ENCODE data around the gene ANKH.

ANKH gene

GRCh38 chr5:14726066-14726838, 145.3 kb downstream of the ANKH start:
- Mint-ChIP-seq H3K4me3 (no peak overlapping the region), H3K9me3 (no peaks in the 10 kb centered on the region), H3K4me1 (peaks cover 19% of the 10 kb centered on the region), H3K27ac (no peak overlapping the region), H3K27me3 (no peaks in the 10 kb centered on the region)
- DNase-seq (no peak), ATAC-seq (no peak)

GRCh38 chr5:14724633-14725032, 146.9 kb downstream of the ANKH start:
- Mint-ChIP-seq H3K4me3 (no peak overlapping the region), H3K27me3 (no peaks in the 10 kb centered on the region), H3K27ac (no peak overlapping the region), H3K9me3 (no peaks in the 10 kb centered on the region), H3K4me1 (peaks cover 30% of the 10 kb centered on the region)
- DNase-seq (no peak), ATAC-seq (no peak)

GRCh38 chr5:14723701-14724132, 147.9 kb downstream of the ANKH start:
- Mint-ChIP-seq H3K4me1 (peaks cover 33% of the 10 kb centered on the region), H3K9me3 (no peaks in the 10 kb centered on the region), H3K4me3 (no peak overlapping the region), H3K27ac (peak overlapping the region in 1 of 2 donors; percentile 71), H3K27me3 (no peaks in the 10 kb centered on the region)
- no peak for DNase-seq
- ATAC-seq = peak; percentile 67

DNA sequence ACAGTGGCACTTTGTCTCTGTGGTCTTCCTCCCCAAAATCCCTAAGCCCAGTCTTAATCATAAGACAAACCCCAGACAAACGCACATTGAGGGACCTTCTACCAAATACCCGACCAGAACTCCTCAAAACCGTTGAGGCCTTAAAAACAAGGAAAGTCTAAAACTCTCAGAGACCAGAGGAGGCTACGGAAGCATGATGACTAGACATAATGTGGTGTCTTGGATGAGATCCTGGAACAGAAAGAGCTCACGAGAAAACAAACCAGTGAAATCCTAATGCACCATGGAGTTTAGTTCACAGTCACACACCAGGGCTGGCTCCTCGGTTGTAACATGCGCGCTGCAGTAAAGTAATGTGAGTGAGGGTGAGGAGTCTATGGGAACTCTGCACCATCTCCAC, 148.7 kb downstream of the ANKH start:
- no peaks in the 10 kb centered on the region for H3K27me3 Mint-ChIP-seq
- DNase-seq = no peak
- H3K4me1 Mint-ChIP-seq = peaks cover 40% of the 10 kb centered on the region
- ATAC-seq = no peak
- H3K27ac Mint-ChIP-seq = no peak overlapping the region
- H3K9me3 Mint-ChIP-seq = no peaks in the 10 kb centered on the region
- no peak overlapping the region for H3K4me3 Mint-ChIP-seq

DNA sequence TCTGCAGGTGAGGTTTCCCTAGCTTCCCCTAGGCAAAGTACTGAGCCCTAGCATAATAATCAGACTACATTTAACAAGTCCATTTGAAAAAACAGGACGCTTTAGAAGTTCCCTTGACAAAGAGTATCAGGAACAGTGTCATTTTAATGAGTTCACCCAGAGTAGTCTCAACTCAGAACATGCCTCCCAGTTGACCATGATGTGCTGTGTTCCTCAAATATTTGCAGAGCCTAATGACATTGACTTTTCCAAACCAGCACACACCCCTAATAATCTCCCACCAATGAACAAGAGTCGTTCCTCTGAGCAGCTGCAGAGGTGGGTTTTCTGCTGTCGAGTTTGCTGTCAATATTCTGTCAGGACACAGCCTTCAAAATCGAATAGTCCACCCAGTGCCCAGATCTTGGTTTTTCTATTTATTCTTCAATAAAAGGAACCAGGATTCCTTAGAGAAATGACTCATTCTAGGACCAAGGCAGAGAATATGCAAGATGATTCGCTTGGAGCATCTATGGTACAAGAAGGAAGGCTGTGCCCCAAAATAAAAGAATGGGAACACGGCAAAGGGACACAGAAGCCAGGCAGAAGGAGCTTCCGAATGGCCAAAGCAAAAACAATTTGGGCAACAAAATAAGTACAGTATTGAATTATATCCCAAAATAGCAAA, 149.5 kb downstream of the ANKH start:
- Mint-ChIP-seq H3K4me1 (peaks cover 41% of the 10 kb centered on the region), H3K4me3 (no peak overlapping the region), H3K9me3 (no peaks in the 10 kb centered on the region), H3K27ac (no peak overlapping the region), H3K27me3 (no peaks in the 10 kb centered on the region)
- DNase-seq (no peak), ATAC-seq (no peak)

GRCh38 chr5:14720236-14720923, 151.2 kb downstream of the ANKH start:
- H3K27me3 Mint-ChIP-seq = no peaks in the 10 kb centered on the region
- H3K4me3 Mint-ChIP-seq = no peak overlapping the region
- H3K27ac Mint-ChIP-seq = peak overlapping the region in 1 of 2 donors; percentile 78
- ATAC-seq (no peak), DNase-seq (no peak)
- no peaks in the 10 kb centered on the region for H3K9me3 Mint-ChIP-seq
- peaks cover 30% of the 10 kb centered on the region for H3K4me1 Mint-ChIP-seq

DNA sequence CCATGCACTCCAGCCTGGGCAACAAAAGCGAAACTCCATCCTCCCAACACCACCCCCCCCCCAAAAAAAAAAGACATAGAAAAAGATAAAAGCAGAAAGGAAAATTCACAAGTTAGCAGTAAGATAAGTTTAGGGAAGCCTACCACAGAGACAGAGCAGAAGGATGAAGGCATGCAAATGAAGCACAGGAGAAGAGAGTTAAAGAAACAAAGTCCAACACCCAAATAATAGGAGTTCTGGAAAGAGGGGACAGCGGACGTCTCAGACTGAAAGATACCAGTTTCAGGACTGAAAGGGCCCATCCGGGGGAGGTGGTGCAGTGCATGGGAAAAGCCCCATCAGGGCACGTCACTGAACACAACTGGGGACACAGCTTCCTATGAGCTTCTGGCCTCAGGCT, 152.8 kb downstream of the ANKH start:
- no peaks in the 10 kb centered on the region for H3K27me3 Mint-ChIP-seq
- peaks cover 28% of the 10 kb centered on the region for H3K4me1 Mint-ChIP-seq
- no peaks in the 10 kb centered on the region for H3K9me3 Mint-ChIP-seq
- DNase-seq (no peak), ATAC-seq (no peak)
- no peak overlapping the region for H3K27ac Mint-ChIP-seq
- H3K4me3 Mint-ChIP-seq = no peak overlapping the region

- peaks cover 25% of the 10 kb centered on the region for H3K4me1 Mint-ChIP-seq
- H3K27me3 Mint-ChIP-seq = no peaks in the 10 kb centered on the region
- ATAC-seq = no peak
- H3K4me3 Mint-ChIP-seq = no peak overlapping the region
- H3K27ac Mint-ChIP-seq = peak overlapping the region; percentile 54 to 84
- no peak for DNase-seq
- H3K9me3 Mint-ChIP-seq = no peaks in the 10 kb centered on the region
Observed at GRCh38 chr5:14716755-14717752, 154.5 kb downstream of the ANKH start.

DNA sequence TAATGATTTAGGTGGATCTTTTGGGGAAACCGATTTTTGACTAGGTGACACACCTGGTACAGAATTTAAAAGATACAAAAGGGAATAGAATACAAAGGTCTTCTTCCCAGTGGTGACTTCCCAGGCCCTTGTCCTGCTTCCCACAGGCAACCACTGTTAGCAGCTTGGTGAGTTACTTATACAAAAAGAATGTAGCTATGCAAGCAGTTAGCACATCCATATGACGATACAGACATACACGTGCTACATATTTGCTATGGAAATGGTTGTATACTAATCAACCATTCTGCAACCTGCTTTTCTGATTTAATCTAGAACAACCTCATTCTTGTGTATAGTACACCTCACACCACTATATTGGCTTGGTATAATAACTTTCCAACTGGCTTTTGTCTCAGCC, 156.1 kb downstream of the ANKH start:
- ATAC-seq (no peak), DNase-seq (no peak)
- H3K4me1 Mint-ChIP-seq = peaks cover 24% of the 10 kb centered on the region
- H3K9me3 Mint-ChIP-seq = no peaks in the 10 kb centered on the region
- H3K27ac Mint-ChIP-seq = peak overlapping the region in 1 of 2 donors; percentile 71
- H3K4me3 Mint-ChIP-seq = no peak overlapping the region
- no peaks in the 10 kb centered on the region for H3K27me3 Mint-ChIP-seq

DNA sequence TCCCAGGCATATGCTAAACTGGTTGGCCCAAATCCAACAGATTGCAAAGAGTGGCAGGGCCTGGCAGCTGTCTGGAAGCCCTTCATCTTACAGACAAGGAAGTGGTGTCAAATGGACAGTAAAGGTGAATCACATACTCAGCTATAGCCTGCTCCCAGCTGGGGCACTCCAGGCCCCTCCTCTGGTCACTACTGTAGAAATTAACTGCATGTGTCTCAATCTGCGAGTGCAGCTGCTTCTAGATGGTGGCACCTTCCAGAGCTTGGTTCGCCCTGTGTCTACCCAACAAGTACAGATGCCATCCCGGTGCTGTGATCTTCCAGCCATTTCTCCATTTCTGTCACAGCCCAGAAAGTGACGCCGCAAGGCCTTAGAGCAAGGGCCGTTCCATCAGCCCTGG, 156.9 kb downstream of the ANKH start:
- H3K27ac Mint-ChIP-seq = peak overlapping the region in 1 of 2 donors; percentile 85
- H3K4me1 Mint-ChIP-seq = peaks cover 23% of the 10 kb centered on the region
- no peak for DNase-seq
- H3K4me3 Mint-ChIP-seq = no peak overlapping the region
- no peaks in the 10 kb centered on the region for H3K9me3 Mint-ChIP-seq
- H3K27me3 Mint-ChIP-seq = no peaks in the 10 kb centered on the region
- ATAC-seq = no peak

- peak overlapping the region in 1 of 2 donors; percentile 7 for H3K4me3 Mint-ChIP-seq
- DNase-seq = no peak
- H3K9me3 Mint-ChIP-seq = no peaks in the 10 kb centered on the region
- H3K27ac Mint-ChIP-seq = peak overlapping the region; percentile 41 to 85
- no peaks in the 10 kb centered on the region for H3K27me3 Mint-ChIP-seq
- H3K4me1 Mint-ChIP-seq = peaks cover 25% of the 10 kb centered on the region
- peak; percentile 18 for ATAC-seq
Observed at GRCh38 chr5:14713476-14714390, 157.8 kb downstream of the ANKH start.

GRCh38 chr5:14712666-14713065, 158.9 kb downstream of the ANKH start:
- no peaks in the 10 kb centered on the region for H3K9me3 Mint-ChIP-seq
- H3K4me1 Mint-ChIP-seq = peaks cover 28% of the 10 kb centered on the region
- DNase-seq (no peak), ATAC-seq (no peak)
- H3K27ac Mint-ChIP-seq = peak overlapping the region; percentile 85 to 93
- H3K4me3 Mint-ChIP-seq = no peak overlapping the region
- H3K27me3 Mint-ChIP-seq = no peaks in the 10 kb centered on the region

- Mint-ChIP-seq H3K4me3 (no peak overlapping the region), H3K27ac (peak overlapping the region; percentile 85 to 93), H3K27me3 (no peaks in the 10 kb centered on the region), H3K9me3 (no peaks in the 10 kb centered on the region), H3K4me1 (peaks cover 33% of the 10 kb centered on the region)
- ATAC-seq (no peak), DNase-seq (no peak)
Observed at GRCh38 chr5:14712131-14712530, 159.4 kb downstream of the ANKH start.

GRCh38 chr5:14710313-14710994, 161.1 kb downstream of the ANKH start:
- ATAC-seq = no peak
- Mint-ChIP-seq H3K4me1 (peaks cover 50% of the 10 kb centered on the region), H3K27ac (peak overlapping the region in 1 of 2 donors; percentile 61), H3K27me3 (no peaks in the 10 kb centered on the region), H3K9me3 (no peaks in the 10 kb centered on the region), H3K4me3 (no peak overlapping the region)
- DNase-seq = no peak
